Vagina (tissue), 2 donors: ENCODE results near the gene GFPT1. TPM values are rescaled to one million over a fixed set of nuclear protein-coding genes. Genes with fewer than 3 reads are reported as not detected.

Experiments used
- DNase-seq, 2 donors: peaks; one replicate each; pipeline ENCODE4 v3.0.0-alpha.2; 2017; ENCODE audit errors: extremely low spot score in 2 of 2
- H3K27ac ChIP-seq: fragments of 200-600 bp; sonication (generic); one replicate; pipeline ENCODE4 v1.5.1; 2019
- H3K27me3 ChIP-seq: fragments of 200-600 bp; sonication (generic); one replicate; pipeline ENCODE4 v1.5.1; 2019
- H3K36me3 ChIP-seq, 2 donors: fragments of 200-600 bp; sonication (generic); one replicate each; pipeline ENCODE4 v1.5.1; 2017 to 2019
- H3K4me1 ChIP-seq: fragments of 200-600 bp; sonication (generic); one replicate; pipeline ENCODE4 v1.5.1; 2019
- H3K4me3 ChIP-seq, 2 donors: fragments of 200-600 bp; sonication (generic); 1 replicate in 1 of 2; 2 replicates in 1 of 2; pipeline ENCODE4 v1.5.1; 2016 to 2019
- H3K9me3 ChIP-seq: fragments of 200-600 bp; sonication (generic); one replicate; pipeline ENCODE4 v1.5.1; 2019
- POLR2A ChIP-seq, 2 donors: fragments of 450-650 bp; IDR thresholded peaks; one replicate each; pipeline ENCODE4 v1.6.1; 2017; ENCODE audit warnings: antibody characterized with exemption in 2 of 2, mild to moderate bottlenecking in 2 of 2, moderate library complexity in 2 of 2
- POLR2AphosphoS5 ChIP-seq, 2 donors: sonication (generic); formaldehyde crosslinking; IDR thresholded peaks; one replicate each; pipeline ENCODE4 v1.9.0; 2017; ENCODE audit warnings: antibody characterized with exemption in 2 of 2, mild to moderate bottlenecking in 2 of 2, low read depth in 1 of 2; ENCODE audit not compliant: insufficient read depth in 1 of 2
- intact Hi-C: fragments of 100-400 bp; cut with DNase I; formaldehyde crosslinking; loops from one replicate; pipeline ENCODE4 v1.15.1; 2023
- total RNA-seq: library from RNA; depleted of rRNA; stranded (reverse); fragments of >200 nt; gene quantifications from one replicate; pipeline ENCODE4 v1.2.3, GENCODE V29; 2016
- TF ChIP-seq, protein P1 (sequence below), 3 experiments: fragments of 450-650 bp in 2 of 3; fragments of 200-600 bp in 1 of 3; sonication (generic) in 1 of 3; IDR thresholded peaks; one replicate each; pipeline ENCODE4 v1.5.1; 2017 to 2019; ENCODE audit warnings: antibody characterized with exemption in 3 of 3, mild to moderate bottlenecking in 2 of 3, moderate library complexity in 2 of 3

GFPT1 gene
- total RNA-seq, 1 donor from 2014 or later: 17.9 TPM

DNA sequence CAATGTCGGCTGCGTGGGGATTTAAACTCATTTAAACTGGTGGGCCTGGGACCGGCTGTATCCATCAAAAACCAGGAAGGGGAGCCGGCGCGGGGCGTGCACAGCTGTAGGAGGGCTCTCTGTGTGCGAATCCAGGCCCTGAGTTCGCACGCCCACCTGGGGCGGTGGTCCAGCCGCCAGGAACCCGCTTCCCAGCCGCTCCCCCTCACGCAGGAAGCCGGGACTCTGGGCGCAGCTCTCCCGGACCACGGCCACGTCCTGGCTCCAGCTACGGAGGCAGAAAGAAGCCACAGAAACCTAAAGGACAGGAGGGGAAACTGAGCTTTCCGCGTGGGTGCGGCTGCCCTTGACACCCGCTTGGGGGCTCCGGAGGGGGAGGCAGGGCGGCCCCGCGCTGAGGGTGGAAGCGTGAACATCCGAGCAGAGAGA is 80.6 kb downstream of the GFPT1 start:
- Histone ChIP-seq H3K27ac (peak overlapping the region; percentile 92), H3K4me3 (peak overlapping the region; percentile 60 to 63), H3K27me3 (no peaks in the 10 kb centered on the region), H3K9me3 (no peaks in the 10 kb centered on the region), H3K36me3 (no peaks in the 10 kb centered on the region), H3K4me1 (peaks cover 53% of the 10 kb centered on the region)
- TF ChIP-seq POLR2AphosphoS5 (IDR thresholded peaks at IDR 0.05; ENCODE audit: insufficient read depth in 1 of 2, low read depth in 1 of 2): no peak
- no peak for TF ChIP-seq POLR2A (IDR thresholded peaks at IDR 0.05)
- TF ChIP-seq, protein P1, sequence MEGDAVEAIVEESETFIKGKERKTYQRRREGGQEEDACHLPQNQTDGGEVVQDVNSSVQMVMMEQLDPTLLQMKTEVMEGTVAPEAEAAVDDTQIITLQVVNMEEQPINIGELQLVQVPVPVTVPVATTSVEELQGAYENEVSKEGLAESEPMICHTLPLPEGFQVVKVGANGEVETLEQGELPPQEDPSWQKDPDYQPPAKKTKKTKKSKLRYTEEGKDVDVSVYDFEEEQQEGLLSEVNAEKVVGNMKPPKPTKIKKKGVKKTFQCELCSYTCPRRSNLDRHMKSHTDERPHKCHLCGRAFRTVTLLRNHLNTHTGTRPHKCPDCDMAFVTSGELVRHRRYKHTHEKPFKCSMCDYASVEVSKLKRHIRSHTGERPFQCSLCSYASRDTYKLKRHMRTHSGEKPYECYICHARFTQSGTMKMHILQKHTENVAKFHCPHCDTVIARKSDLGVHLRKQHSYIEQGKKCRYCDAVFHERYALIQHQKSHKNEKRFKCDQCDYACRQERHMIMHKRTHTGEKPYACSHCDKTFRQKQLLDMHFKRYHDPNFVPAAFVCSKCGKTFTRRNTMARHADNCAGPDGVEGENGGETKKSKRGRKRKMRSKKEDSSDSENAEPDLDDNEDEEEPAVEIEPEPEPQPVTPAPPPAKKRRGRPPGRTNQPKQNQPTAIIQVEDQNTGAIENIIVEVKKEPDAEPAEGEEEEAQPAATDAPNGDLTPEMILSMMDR (IDR thresholded peaks at IDR 0.05): no peak
- intact Hi-C loops: loop anchor here (2.0 kb wide), 1 partner anchor 294 kb away; the partner anchor contains the start of gene ANTXR1
- no peak for DNase-seq

DNA sequence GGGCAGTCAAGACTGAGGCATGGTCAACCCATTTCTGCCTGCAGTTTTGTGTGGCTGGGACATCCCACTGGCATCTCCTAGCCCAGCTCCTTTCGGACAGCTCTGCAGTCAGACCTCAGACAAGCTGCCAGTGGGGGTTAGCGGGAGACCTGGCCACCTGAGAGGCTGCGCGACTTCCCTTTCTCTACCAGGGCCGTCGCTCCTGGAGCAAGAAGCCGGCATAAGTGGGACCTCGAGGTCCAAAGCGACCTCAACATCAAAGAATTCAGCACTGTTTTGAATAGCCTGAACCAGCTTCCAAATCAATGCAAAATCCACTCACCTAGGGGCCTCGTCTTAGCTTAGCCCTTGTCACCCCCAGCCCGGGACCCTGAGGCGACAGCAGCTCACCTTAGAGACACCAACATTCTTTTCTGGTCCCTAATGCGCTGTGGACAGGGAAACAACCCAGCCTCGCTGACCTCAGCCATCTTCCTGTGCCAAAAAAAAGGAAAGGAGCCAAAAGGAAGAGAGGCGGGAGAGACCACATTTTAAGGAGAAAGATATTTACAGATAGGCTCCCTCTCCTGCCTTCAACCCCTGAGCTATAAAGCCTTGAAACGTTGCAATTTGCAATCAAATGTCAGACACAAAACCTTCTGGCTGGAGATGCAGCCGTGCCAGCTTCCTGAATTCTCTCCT is 81.2 kb downstream of the GFPT1 start:
- Histone ChIP-seq H3K36me3 (no peaks in the 10 kb centered on the region), H3K27ac (peak overlapping the region; percentile 92), H3K4me3 (peak overlapping the region; percentile 60 to 63), H3K9me3 (no peaks in the 10 kb centered on the region), H3K4me1 (peaks cover 48% of the 10 kb centered on the region), H3K27me3 (no peaks in the 10 kb centered on the region)
- no peak for TF ChIP-seq POLR2AphosphoS5 (IDR thresholded peaks at IDR 0.05; ENCODE audit: insufficient read depth in 1 of 2, low read depth in 1 of 2)
- no peak for DNase-seq
- intact Hi-C loops: loop anchor here (2.0 kb wide), 1 partner anchor 293 kb away; the partner anchor contains the start of gene ANTXR1

DNA sequence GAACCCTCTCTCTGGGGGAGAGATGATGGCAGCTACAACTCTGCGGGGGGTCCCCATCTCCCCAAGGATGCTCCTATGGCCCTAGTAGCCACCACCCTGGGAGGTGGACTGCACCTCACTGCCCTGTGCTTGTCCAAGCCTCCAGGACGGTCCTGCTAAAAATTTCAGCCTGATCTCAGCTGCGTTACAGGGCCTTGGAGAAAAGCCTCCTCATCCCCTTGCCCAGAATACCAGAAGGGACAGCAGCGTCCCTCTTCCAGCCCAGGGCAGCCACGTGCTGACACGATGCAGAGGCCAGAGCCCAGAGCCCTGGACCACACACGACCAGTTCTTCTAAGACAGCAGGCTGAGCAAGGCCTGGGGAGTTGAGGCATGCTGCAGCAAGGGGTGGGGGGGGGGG is 81.9 kb downstream of the GFPT1 start:
- no peaks in the 10 kb centered on the region for H3K9me3 ChIP-seq
- intact Hi-C loops: no loop called here
- H3K4me1 ChIP-seq: peaks cover 42% of the 10 kb centered on the region
- no peak for DNase-seq
- TF ChIP-seq POLR2AphosphoS5 (IDR thresholded peaks at IDR 0.05; ENCODE audit: insufficient read depth in 1 of 2, low read depth in 1 of 2) (no peak), POLR2A (IDR thresholded peaks at IDR 0.05) (no peak)
- TF ChIP-seq, protein P1 (IDR thresholded peaks at IDR 0.05): no peak
- no peaks in the 10 kb centered on the region for H3K36me3 ChIP-seq
- H3K27ac ChIP-seq: no peak overlapping the region
- no peaks in the 10 kb centered on the region for H3K27me3 ChIP-seq
- no peak overlapping the region for H3K4me3 ChIP-seq

DNA sequence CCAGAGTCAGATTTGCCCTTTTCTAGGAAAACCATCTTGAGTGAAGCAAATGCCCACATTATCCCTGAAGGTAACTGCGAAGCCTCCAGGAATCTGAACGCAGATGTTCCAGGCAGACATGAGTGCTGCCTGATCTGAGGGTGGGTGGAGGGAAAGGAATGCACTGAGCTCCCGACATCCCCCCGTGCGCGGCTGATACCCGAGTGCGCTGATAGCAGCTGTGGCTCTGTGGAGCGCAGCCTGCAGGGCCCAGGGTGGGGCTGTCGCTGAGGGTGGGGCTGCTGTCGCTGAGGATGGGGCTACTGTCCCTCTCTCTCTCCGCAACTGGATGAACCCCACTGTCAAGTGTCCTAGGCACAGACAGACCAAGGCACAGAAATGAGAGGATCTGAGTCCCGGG is 82.4 kb downstream of the GFPT1 start:
- DNase-seq: no peak
- no peak for TF ChIP-seq POLR2A (IDR thresholded peaks at IDR 0.05)
- TF ChIP-seq, protein P1 (IDR thresholded peaks at IDR 0.05): no peak
- no peak for TF ChIP-seq POLR2AphosphoS5 (IDR thresholded peaks at IDR 0.05; ENCODE audit: insufficient read depth in 1 of 2, low read depth in 1 of 2)
- Histone ChIP-seq H3K4me1 (peaks cover 37% of the 10 kb centered on the region), H3K27me3 (no peaks in the 10 kb centered on the region), H3K9me3 (no peaks in the 10 kb centered on the region), H3K36me3 (no peaks in the 10 kb centered on the region), H3K27ac (no peak overlapping the region), H3K4me3 (no peak overlapping the region)
- intact Hi-C loops: no loop called here

DNA sequence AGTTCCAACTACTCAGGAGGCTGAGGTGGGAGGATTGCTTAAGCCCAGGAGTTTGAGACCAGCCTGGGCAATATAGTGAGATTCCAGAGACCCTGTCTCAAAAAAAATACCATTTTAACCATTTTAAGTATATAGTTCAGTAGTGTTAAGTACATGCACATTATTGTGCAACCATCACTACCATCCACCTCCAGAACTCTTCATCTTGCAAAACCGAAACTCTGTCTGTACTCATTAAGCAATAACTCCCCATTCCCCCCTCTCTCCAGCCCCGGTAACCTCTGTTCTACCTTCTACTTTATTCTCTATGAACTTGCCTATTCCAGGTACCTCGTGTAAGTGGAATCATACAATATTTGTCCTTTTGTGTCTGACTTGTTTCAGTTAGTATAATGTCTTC is 86.4 kb downstream of the GFPT1 start:
- no peaks in the 10 kb centered on the region for H3K27me3 ChIP-seq
- DNase-seq: no peak
- no peak for TF ChIP-seq POLR2A (IDR thresholded peaks at IDR 0.05)
- no peak for TF ChIP-seq POLR2AphosphoS5 (IDR thresholded peaks at IDR 0.05; ENCODE audit: insufficient read depth in 1 of 2, low read depth in 1 of 2)
- TF ChIP-seq, protein P1 (IDR thresholded peaks at IDR 0.05): no peak
- peaks cover 10% of the 10 kb centered on the region for H3K4me1 ChIP-seq
- H3K4me3 ChIP-seq: no peak overlapping the region
- no peaks in the 10 kb centered on the region for H3K36me3 ChIP-seq
- no peak overlapping the region for H3K27ac ChIP-seq
- intact Hi-C loops: no loop called here
- H3K9me3 ChIP-seq: no peaks in the 10 kb centered on the region
